GM19397 (cell line): Measurements from ENCODE around the gene IP6K3.

Experiments used
- ATAC-seq: cut with Tn5 transposase; IDR thresholded peaks from one replicate; pipeline ENCODE4 v1.9.1; 2021; ENCODE audit warnings: mild to moderate bottlenecking, moderate library complexity; ENCODE audit not compliant: unreplicated experiment

Gene IP6K3

GRCh38 chr6:33709605-33710295 lies 37.0 kb downstream of the IP6K3 start:
- no peak for ATAC-seq

GRCh38 chr6:33708516-33709204 lies 38.0 kb downstream of the IP6K3 start:
- no peak for ATAC-seq

- no peak for ATAC-seq
These were observed 38.9 kb downstream of the IP6K3 start for GRCh38 chr6:33707771-33708170.

- ATAC-seq, result no peak
These were observed 40.6 kb downstream of the IP6K3 start for GRCh38 chr6:33705955-33706725.

GRCh38 chr6:33705268-33705885 lies 41.3 kb downstream of the IP6K3 start:
- ATAC-seq, result no peak

GRCh38 chr6:33704215-33705066 lies 42.3 kb downstream of the IP6K3 start:
- ATAC-seq, result no peak

GRCh38 chr6:33702345-33702977 lies 44.2 kb downstream of the IP6K3 start:
- no peak for ATAC-seq

GRCh38 chr6:33700391-33701050 lies 46.2 kb downstream of the IP6K3 start:
- ATAC-seq, result no peak

- no peak for ATAC-seq
These were observed 47.0 kb downstream of the IP6K3 start for GRCh38 chr6:33699739-33700138.

GRCh38 chr6:33699131-33699530 lies 47.6 kb downstream of the IP6K3 start:
- no peak for ATAC-seq

GRCh38 chr6:33698494-33698893 lies 48.2 kb downstream of the IP6K3 start:
- no peak for ATAC-seq

GRCh38 chr6:33697845-33698244 lies 48.9 kb downstream of the IP6K3 start:
- ATAC-seq, result no peak

- ATAC-seq, result no peak
These were observed 49.9 kb downstream of the IP6K3 start for GRCh38 chr6:33696548-33697518.

GRCh38 chr6:33696076-33696475 lies 50.6 kb downstream of the IP6K3 start:
- no peak for ATAC-seq

- no peak for ATAC-seq
These were observed 51.2 kb downstream of the IP6K3 start for GRCh38 chr6:33695451-33695887.

- no peak for ATAC-seq
These were observed 51.7 kb downstream of the IP6K3 start for GRCh38 chr6:33694977-33695376.

- no peak for ATAC-seq
These were observed 52.2 kb downstream of the IP6K3 start for GRCh38 chr6:33694401-33694931.
